GM23338 (cell line): ENCODE results near the gene SORCS2. TPM values are rescaled to one million over a fixed set of nuclear protein-coding genes. Genes with fewer than 3 reads are reported as not detected.

Source experiments
- CREB1 ChIP-seq: fragments of 250-450 bp; sonication (Bioruptor Pico); IDR thresholded peaks from 2 replicates; pipeline ENCODE4 v1.5.0; 2020; ENCODE audit warnings: low read depth, mild to moderate bottlenecking, moderate library complexity
- EZH2phosphoT487 ChIP-seq: fragments of 200-600 bp; sonication (generic); IDR thresholded peaks from one replicate; pipeline ENCODE4 v1.8.1; 2018; ENCODE audit warnings: antibody characterized with exemption; ENCODE audit not compliant: unreplicated experiment
- JUNB ChIP-seq: IDR thresholded peaks from one replicate; pipeline ENCODE4 v1.6.1; 2016; ENCODE audit warnings: antibody characterized with exemption; ENCODE audit not compliant: unreplicated experiment
- NANOG ChIP-seq: IDR thresholded peaks from 2 replicates; pipeline ENCODE4 v1.6.1; 2016; ENCODE audit warnings: antibody characterized with exemption, borderline replicate concordance
- POLR2AphosphoS5 ChIP-seq: IDR thresholded peaks from 2 replicates; pipeline ENCODE4 v1.6.1; 2016; ENCODE audit warnings: antibody characterized with exemption, low read depth
- STAT1 ChIP-seq: IDR thresholded peaks from one replicate; pipeline ENCODE4 v1.6.1; 2016; ENCODE audit warnings: antibody characterized with exemption; ENCODE audit not compliant: unreplicated experiment
- ZNF114 ChIP-seq: fragments of 250-450 bp; sonication (Bioruptor Pico); IDR thresholded peaks from 2 replicates; pipeline ENCODE4 v1.5.0; 2020; ENCODE audit warnings: mild to moderate bottlenecking, moderate library complexity
- ZNF331 ChIP-seq: fragments of 250-450 bp; sonication (Bioruptor Pico); IDR thresholded peaks from 2 replicates; pipeline ENCODE4 v1.5.0; 2020; ENCODE audit warnings: low read depth, mild to moderate bottlenecking, moderate library complexity
- polyA plus RNA-seq: library from polyadenylated mRNA; unstranded; fragments of >200 nt; fragmentation: Nextera tagmentation; extraction: Ambion mirVana; gene quantifications from 2 replicates; pipeline ENCODE4 v1.2.1, GENCODE V29; 2016
- total RNA-seq: library from RNA; depleted of rRNA; stranded (reverse); fragments of >200 nt; shearing (Covaris generic); gene quantifications from 2 replicates; pipeline ENCODE4 v1.2.3, GENCODE V29; 2014
- TF ChIP-seq, protein P1 (sequence below): fragments of 250-450 bp; sonication (Bioruptor Pico); IDR thresholded peaks from 2 replicates; pipeline ENCODE4 v1.5.0; 2020; ENCODE audit warnings: mild to moderate bottlenecking, moderate library complexity
- TF ChIP-seq, protein P2 (sequence below): IDR thresholded peaks from one replicate; pipeline ENCODE4 v1.6.1; 2018; ENCODE audit warnings: antibody characterized with exemption; ENCODE audit not compliant: unreplicated experiment

Gene SORCS2
- total and polyA plus RNA-seq, 2 experiments from 2014 or later = 0.47 to 2.4 TPM

DNA sequence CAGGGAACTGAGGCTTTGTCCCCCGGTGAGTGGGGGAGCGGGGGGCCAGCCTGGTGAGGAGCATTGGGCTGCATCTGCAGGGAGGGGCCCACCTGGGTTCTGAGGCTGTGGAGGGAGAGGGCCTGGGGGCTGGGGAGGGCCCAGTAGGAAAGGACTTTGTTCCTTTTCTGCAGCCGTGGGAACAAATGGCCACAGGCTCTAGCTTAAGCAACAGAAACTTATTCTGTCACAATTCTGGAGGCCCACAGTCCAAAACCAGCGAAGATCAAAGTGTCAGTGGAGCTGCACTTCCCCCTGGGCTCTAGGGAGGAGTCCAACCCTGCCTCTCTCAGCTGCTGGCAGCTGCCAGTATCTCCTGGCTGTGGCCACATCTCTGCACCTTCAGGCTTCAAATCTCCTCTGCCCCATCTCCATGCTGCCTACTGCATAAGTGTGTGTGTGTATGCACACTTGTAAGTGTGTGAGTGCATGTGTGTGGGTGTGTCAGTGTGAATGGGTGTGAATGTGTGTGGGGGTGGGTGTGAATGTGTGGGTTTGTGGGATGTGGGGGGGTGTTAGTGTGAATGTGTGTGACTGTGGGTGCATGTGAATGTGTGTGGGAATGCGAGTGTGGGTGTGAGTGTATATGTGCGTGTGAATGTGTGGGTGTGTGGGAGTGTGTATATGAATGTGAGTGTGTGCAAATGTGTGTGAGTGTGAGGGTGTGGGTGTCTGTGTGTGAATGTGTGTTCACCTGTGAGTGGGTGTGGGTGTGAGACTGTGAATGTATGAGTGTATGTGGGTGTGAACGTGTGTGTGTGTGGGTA lies 446.8 kb downstream of the SORCS2 start (continued):
- TF ChIP-seq, protein P1, sequence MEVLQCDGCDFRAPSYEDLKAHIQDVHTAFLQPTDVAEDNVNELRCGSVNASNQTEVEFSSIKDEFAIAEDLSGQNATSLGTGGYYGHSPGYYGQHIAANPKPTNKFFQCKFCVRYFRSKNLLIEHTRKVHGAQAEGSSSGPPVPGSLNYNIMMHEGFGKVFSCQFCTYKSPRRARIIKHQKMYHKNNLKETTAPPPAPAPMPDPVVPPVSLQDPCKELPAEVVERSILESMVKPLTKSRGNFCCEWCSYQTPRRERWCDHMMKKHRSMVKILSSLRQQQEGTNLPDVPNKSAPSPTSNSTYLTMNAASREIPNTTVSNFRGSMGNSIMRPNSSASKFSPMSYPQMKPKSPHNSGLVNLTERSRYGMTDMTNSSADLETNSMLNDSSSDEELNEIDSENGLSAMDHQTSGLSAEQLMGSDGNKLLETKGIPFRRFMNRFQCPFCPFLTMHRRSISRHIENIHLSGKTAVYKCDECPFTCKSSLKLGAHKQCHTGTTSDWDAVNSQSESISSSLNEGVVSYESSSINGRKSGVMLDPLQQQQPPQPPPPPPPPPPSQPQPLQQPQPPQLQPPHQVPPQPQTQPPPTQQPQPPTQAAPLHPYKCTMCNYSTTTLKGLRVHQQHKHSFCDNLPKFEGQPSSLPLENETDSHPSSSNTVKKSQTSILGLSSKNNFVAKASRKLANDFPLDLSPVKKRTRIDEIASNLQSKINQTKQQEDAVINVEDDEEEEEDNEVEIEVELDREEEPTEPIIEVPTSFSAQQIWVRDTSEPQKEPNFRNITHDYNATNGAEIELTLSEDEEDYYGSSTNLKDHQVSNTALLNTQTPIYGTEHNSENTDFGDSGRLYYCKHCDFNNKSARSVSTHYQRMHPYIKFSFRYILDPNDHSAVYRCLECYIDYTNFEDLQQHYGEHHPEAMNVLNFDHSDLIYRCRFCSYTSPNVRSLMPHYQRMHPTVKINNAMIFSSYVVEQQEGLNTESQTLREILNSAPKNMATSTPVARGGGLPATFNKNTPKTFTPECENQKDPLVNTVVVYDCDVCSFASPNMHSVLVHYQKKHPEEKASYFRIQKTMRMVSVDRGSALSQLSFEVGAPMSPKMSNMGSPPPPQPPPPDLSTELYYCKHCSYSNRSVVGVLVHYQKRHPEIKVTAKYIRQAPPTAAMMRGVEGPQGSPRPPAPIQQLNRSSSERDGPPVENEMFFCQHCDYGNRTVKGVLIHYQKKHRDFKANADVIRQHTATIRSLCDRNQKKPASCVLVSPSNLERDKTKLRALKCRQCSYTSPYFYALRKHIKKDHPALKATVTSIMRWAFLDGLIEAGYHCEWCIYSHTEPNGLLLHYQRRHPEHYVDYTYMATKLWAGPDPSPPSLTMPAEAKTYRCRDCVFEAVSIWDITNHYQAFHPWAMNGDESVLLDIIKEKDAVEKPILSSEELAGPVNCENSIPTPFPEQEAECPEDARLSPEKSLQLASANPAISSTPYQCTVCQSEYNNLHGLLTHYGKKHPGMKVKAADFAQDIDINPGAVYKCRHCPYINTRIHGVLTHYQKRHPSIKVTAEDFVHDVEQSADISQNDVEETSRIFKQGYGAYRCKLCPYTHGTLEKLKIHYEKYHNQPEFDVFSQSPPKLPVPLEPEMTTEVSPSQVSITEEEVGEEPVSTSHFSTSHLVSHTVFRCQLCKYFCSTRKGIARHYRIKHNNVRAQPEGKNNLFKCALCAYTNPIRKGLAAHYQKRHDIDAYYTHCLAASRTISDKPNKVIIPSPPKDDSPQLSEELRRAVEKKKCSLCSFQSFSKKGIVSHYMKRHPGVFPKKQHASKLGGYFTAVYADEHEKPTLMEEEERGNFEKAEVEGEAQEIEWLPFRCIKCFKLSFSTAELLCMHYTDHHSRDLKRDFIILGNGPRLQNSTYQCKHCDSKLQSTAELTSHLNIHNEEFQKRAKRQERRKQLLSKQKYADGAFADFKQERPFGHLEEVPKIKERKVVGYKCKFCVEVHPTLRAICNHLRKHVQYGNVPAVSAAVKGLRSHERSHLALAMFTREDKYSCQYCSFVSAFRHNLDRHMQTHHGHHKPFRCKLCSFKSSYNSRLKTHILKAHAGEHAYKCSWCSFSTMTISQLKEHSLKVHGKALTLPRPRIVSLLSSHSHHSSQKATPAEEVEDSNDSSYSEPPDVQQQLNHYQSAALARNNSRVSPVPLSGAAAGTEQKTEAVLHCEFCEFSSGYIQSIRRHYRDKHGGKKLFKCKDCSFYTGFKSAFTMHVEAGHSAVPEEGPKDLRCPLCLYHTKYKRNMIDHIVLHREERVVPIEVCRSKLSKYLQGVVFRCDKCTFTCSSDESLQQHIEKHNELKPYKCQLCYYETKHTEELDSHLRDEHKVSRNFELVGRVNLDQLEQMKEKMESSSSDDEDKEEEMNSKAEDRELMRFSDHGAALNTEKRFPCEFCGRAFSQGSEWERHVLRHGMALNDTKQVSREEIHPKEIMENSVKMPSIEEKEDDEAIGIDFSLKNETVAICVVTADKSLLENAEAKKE (CRISPR knock-in tag) = no peak
- TF ChIP-seq STAT1 = no peak
- no peak for TF ChIP-seq POLR2AphosphoS5
- no peak for TF ChIP-seq ZNF114 (CRISPR knock-in tag)
- TF ChIP-seq, protein P2, sequence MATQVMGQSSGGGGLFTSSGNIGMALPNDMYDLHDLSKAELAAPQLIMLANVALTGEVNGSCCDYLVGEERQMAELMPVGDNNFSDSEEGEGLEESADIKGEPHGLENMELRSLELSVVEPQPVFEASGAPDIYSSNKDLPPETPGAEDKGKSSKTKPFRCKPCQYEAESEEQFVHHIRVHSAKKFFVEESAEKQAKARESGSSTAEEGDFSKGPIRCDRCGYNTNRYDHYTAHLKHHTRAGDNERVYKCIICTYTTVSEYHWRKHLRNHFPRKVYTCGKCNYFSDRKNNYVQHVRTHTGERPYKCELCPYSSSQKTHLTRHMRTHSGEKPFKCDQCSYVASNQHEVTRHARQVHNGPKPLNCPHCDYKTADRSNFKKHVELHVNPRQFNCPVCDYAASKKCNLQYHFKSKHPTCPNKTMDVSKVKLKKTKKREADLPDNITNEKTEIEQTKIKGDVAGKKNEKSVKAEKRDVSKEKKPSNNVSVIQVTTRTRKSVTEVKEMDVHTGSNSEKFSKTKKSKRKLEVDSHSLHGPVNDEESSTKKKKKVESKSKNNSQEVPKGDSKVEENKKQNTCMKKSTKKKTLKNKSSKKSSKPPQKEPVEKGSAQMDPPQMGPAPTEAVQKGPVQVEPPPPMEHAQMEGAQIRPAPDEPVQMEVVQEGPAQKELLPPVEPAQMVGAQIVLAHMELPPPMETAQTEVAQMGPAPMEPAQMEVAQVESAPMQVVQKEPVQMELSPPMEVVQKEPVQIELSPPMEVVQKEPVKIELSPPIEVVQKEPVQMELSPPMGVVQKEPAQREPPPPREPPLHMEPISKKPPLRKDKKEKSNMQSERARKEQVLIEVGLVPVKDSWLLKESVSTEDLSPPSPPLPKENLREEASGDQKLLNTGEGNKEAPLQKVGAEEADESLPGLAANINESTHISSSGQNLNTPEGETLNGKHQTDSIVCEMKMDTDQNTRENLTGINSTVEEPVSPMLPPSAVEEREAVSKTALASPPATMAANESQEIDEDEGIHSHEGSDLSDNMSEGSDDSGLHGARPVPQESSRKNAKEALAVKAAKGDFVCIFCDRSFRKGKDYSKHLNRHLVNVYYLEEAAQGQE = no peak
- TF ChIP-seq CREB1 = no peak
- no peak for TF ChIP-seq ZNF331 (CRISPR knock-in tag)
- TF ChIP-seq EZH2phosphoT487 = no peak
- TF ChIP-seq NANOG = no peak
- TF ChIP-seq JUNB = no peak
